Spinal cord (tissue), 10 donors: ENCODE results near the gene IDE. TPM values are rescaled to one million over a fixed set of nuclear protein-coding genes. Genes with fewer than 3 reads are reported as not detected.

Experiments used
- DNase-seq, 6 donors: peaks; one replicate each; pipeline versions ENCODE4 v3.0.0 to v3.0.0-alpha.2; 2013 to 2015; ENCODE audit warnings: low spot score in 6 of 6, low read depth in 4 of 6
- H3K27ac ChIP-seq: one replicate; pipeline ENCODE4 v1.5.1; 2013; ENCODE audit warnings: low read depth, low read length, control low read depth
- H3K27me3 ChIP-seq: one replicate; pipeline ENCODE4 v1.6.1; 2013; ENCODE audit warnings: low read length; ENCODE audit not compliant: control insufficient read depth, insufficient read depth
- H3K36me3 ChIP-seq: one replicate; pipeline ENCODE4 v1.6.1; 2013; ENCODE audit warnings: low read length; ENCODE audit not compliant: control insufficient read depth, insufficient read depth
- H3K4me1 ChIP-seq: one replicate; pipeline ENCODE4 v1.6.1; 2013; ENCODE audit warnings: low read length; ENCODE audit not compliant: control insufficient read depth, insufficient read depth
- H3K4me3 ChIP-seq: one replicate; pipeline ENCODE4 v1.5.1; 2013; ENCODE audit warnings: low read depth, low read length, control low read depth
- H3K9me3 ChIP-seq: one replicate; pipeline ENCODE4 v1.6.1; 2013; ENCODE audit warnings: low read length; ENCODE audit not compliant: control insufficient read depth, insufficient read depth
- WGBS: methylation state at CpG from one replicate; pipeline ENCODE4 v1.1.5; 2013; ENCODE audit warnings: missing lambda C conversion rate; ENCODE audit not compliant: insufficient coverage; 5-methylcytosine and 5-hydroxymethylcytosine counted together
- polyA plus RNA-seq, 2 donors: library from polyadenylated mRNA; unstranded; fragments of 120-200 nt; gene quantifications; one replicate each; pipeline ENCODE4 v1.2.1, GENCODE V29; 2013; ENCODE audit not compliant: insufficient read length in 2 of 2
- total RNA-seq, 2 donors: library from RNA; depleted of rRNA in 1 of 2; stranded (reverse); fragments of 120-200 nt in 1 of 2; fragments of >200 nt in 1 of 2; gene quantifications; one replicate each; pipeline versions ENCODE4 v1.2.3 to v1.2.4, GENCODE V29; 2013 to 2014
- donor health status: healthy.

IDE gene
- total and polyA plus RNA-seq, 4 donors, result 16.0 to 30.1 (median 21.3) TPM

DNA sequence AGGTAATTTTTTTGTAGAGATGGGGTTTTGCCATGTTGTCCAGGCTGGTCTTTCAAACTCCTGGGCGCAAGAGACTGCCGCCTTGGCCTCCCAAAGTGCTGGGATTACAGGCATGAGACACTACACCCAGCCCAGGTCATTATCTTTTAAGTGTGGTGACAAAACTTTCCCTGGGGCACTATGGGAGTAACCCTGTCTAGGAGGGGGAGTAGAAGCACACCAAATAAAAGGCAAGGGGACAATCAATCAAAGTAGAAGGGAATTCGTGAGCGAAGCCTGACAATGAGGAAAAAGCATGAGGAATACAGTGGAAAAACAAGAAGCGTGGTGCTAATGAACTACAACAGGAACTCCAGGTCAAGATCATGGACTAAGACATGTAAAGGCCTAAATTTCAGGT, 31.4 kb downstream of the IDE start:
- Histone ChIP-seq H3K4me3 (no peak overlapping the region), H3K27ac (no peak overlapping the region), H3K9me3 (no peaks in the 10 kb centered on the region), H3K36me3 (no peaks in the 10 kb centered on the region), H3K4me1 (no peaks in the 10 kb centered on the region), H3K27me3 (no peaks in the 10 kb centered on the region)
- 75% methylated on average over 2 of the region's 5 CpGs for WGBS
- DNase-seq, result no peak

DNA sequence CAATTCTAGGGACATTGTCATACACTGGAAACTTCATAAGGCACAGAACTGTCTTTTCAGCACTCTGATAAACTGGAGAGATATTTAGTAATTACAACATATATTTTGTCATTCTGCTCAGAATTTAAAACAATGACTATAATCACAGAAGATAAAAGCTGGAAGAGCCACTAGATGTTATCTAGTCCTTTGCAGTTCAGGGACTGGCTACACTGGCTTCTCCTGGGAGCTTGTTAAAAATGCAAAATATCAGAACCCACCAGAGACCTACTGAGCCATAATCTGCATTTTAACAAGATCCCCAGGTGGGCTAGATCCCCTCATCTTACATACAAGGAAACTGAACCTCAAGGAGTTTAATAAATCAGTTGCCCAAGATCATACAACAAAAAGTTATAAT, 32.3 kb downstream of the IDE start:
- H3K9me3 ChIP-seq, result no peaks in the 10 kb centered on the region
- no peak for DNase-seq
- H3K4me1 ChIP-seq, result no peaks in the 10 kb centered on the region
- H3K36me3 ChIP-seq, result peaks cover 3% of the 10 kb centered on the region
- no peaks in the 10 kb centered on the region for H3K27me3 ChIP-seq
- H3K4me3 ChIP-seq, result no peak overlapping the region
- no peak overlapping the region for H3K27ac ChIP-seq

DNA sequence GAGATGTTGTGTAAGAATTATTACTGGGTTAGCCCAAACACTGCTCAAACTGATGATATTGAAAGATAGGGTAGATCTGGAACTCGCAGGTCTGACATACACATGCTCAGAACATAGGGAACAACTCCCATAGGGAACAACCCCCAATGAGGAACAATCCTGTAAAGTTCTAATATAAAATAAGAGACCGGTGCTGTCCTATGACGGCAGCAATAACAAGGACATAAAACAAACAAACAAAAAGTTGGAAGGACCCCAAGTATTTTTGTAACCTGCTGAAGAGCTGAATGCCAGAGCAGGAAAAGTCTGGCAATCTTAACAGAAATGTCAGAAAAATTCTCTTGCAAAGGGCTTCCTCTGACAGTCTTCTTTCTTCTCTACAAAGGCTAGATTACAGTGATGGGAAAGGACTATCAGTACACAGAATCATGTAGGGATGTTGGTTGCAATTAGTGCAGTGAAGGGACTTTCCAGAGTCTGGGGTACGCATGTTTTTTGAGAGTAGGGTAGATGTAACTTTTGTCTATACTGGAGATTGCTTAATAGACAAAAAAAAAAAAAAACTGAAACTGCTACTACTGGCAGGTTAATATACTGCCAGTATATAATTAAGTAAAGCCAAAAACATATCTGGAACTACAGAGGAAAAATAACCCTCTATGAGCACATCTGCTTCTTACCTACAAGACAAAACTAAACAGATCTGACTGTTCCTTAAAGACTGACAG, 35.5 kb downstream of the IDE start:
- no peaks in the 10 kb centered on the region for H3K9me3 ChIP-seq
- H3K4me1 ChIP-seq, result no peaks in the 10 kb centered on the region
- H3K4me3 ChIP-seq, result no peak overlapping the region
- DNase-seq, result no peak
- H3K27me3 ChIP-seq, result no peaks in the 10 kb centered on the region
- no CpG with 5 or more reads among the region's 4 CpGs for WGBS
- no peak overlapping the region for H3K27ac ChIP-seq
- peaks cover 10% of the 10 kb centered on the region for H3K36me3 ChIP-seq

DNA sequence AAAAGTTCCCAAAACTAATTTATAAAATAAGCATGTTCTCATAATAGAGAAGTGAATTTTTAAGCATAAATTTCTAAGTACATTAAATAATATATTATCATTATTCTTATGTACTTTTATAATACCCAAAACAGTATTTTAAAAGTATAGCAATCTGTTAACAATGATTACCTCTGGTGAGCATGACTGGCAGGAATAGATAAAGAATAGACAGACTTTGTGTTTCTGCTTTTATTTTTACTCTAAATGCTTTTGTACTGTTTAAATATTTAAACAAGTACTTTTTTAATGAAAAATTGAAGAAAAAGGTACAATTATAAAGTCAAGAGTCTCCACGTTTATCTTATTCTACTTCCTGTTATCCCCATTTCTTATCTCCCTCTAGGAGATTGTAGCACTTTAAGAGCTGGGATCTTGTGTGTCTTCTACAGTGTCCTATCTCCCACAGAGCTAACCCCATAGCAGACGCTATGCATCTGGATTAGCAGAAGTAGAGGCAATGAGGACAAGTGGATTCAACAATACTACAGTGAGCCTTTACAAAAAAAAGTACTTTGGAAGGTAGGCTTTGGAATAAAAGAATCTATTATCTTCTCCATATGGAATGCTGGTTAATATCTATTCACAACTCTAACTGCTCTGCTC, 42.9 kb downstream of the IDE start:
- Histone ChIP-seq H3K4me3 (no peak overlapping the region), H3K36me3 (peaks cover 6% of the 10 kb centered on the region), H3K9me3 (no peaks in the 10 kb centered on the region), H3K27me3 (no peaks in the 10 kb centered on the region), H3K4me1 (no peaks in the 10 kb centered on the region), H3K27ac (no peak overlapping the region)
- WGBS, result no CpG with 5 or more reads among the region's 2 CpGs
- DNase-seq, result no peak

DNA sequence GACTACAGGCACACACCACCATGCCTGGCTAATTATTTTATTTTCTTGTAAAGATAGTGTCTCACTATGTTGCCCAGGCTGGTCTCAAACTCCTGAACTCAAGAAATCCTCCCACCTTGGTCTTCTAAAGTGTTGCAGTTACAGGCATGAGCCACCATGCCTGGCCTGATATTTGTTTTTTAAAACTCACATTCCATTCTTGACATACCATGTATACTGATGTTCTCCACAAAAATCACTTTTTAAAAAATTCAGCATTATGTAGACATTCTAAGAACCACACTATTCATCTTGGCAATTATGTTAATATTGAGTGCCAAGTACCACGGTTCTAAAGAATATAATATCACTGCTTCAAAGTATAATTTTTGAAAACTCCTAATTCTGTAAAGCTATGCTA, 43.5 kb downstream of the IDE start:
- H3K36me3 ChIP-seq, result peaks cover 3% of the 10 kb centered on the region
- H3K9me3 ChIP-seq, result no peaks in the 10 kb centered on the region
- no CpG with 5 or more reads among the region's 1 CpG for WGBS
- no peak overlapping the region for H3K4me3 ChIP-seq
- DNase-seq, result no peak
- H3K27ac ChIP-seq, result no peak overlapping the region
- no peaks in the 10 kb centered on the region for H3K4me1 ChIP-seq
- no peaks in the 10 kb centered on the region for H3K27me3 ChIP-seq

DNA sequence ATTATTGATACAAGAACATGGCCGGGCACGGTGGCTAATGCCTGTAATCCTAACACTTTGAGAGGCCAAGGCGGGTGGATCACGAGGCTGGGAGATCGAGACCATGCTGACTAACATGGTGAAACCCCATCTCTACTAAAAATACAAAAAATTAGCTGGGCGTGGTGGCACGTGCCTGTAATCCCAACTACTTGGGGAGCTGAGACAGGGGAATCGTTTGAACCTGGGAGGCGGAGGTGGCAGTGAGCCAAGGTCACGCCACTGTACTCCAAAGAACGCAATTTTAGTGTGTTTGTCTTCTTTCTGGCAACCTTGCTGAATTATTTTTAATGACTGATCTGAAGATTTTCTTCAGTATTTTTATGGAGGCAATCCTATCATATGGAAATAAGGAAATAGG, 46.2 kb downstream of the IDE start:
- peaks cover 3% of the 10 kb centered on the region for H3K36me3 ChIP-seq
- no peak for DNase-seq
- no peaks in the 10 kb centered on the region for H3K27me3 ChIP-seq
- no peaks in the 10 kb centered on the region for H3K4me1 ChIP-seq
- no peak overlapping the region for H3K27ac ChIP-seq
- WGBS, result 81% methylated on average over 4 of the region's 11 CpGs
- no peak overlapping the region for H3K4me3 ChIP-seq
- no peaks in the 10 kb centered on the region for H3K9me3 ChIP-seq

DNA sequence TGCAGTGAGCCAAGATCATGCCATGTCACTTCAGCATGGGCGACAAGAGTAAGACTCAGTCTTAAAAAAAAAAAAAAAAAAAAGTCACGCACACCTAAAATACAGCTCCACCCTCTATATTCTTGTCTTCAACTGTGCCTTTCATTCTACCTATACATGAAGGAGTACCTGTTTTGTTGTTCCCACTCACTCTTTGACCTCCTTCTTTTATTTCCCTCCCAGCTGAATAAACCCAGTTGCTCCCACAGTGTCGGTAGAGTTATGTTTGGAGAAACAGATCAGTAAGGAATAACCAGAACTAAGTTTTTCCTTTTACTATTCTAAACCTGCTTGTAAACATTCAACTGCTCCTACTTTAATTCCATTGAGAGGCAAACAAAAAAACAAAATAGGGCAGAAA, 50.3 kb downstream of the IDE start:
- no peak for DNase-seq
- H3K27ac ChIP-seq, result no peak overlapping the region
- no peaks in the 10 kb centered on the region for H3K4me1 ChIP-seq
- H3K4me3 ChIP-seq, result no peak overlapping the region
- peaks cover 3% of the 10 kb centered on the region for H3K36me3 ChIP-seq
- no CpG with 5 or more reads among the region's 3 CpGs for WGBS
- no peaks in the 10 kb centered on the region for H3K27me3 ChIP-seq
- H3K9me3 ChIP-seq, result no peaks in the 10 kb centered on the region

DNA sequence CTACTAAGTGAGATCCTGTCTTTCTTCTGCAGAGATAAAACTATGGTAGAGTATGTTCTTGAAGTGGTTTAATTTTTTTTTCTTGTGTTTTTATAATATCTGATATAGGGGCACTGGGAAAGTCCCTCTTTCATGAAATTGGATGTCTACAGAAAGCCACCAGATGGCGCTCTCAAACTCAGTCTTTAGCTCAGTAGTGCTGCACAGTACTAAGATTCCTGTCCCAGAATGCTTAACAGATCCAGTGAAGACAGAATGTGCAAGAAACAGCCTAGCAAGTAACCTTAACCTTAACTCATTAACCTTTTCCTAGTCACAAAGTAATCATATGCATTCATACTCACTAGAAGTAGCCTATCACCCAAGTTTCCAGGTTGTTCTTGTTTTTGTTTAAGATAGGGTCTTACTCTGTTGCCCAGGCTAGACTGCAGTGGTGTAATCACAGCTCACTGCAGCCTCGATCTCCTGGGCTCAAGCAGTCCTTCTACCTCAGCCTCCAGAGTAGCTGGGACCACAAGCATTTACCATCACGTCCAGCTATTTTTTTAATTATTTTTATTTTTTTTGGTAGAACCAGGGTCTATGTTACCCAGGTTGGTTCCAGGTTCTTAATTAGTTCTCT, 56.7 kb downstream of the IDE start:
- no peaks in the 10 kb centered on the region for H3K36me3 ChIP-seq
- H3K4me1 ChIP-seq, result no peaks in the 10 kb centered on the region
- no peak overlapping the region for H3K27ac ChIP-seq
- no peaks in the 10 kb centered on the region for H3K27me3 ChIP-seq
- 0% methylated on average over 1 of the region's 3 CpGs for WGBS
- DNase-seq, result peak; percentile 38 to 94 (median 65)
- H3K9me3 ChIP-seq, result no peaks in the 10 kb centered on the region
- no peak overlapping the region for H3K4me3 ChIP-seq

DNA sequence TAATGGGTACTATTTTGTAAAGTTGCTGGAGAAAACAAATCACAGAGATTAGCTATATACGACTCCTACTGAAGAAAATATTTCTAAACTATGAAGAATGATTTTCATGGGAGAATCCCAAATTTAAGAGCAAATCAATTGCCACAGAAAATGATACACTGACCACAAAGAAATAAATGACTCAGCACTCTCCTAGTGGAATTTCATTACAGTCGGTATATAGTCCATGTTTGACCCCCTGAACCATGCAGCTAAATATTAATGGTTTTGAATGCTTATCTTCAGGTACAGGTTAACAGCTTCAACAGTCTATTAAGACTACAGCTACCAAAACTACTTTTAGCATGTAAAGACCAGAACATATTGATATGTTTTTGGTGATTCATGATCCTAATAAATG, 65.0 kb downstream of the IDE start:
- DNase-seq, result no peak
- no peaks in the 10 kb centered on the region for H3K4me1 ChIP-seq
- no peak overlapping the region for H3K4me3 ChIP-seq
- H3K9me3 ChIP-seq, result no peaks in the 10 kb centered on the region
- H3K36me3 ChIP-seq, result peaks cover 9% of the 10 kb centered on the region
- H3K27me3 ChIP-seq, result no peaks in the 10 kb centered on the region
- no peak overlapping the region for H3K27ac ChIP-seq
- no CpG with 5 or more reads among the region's 2 CpGs for WGBS

DNA sequence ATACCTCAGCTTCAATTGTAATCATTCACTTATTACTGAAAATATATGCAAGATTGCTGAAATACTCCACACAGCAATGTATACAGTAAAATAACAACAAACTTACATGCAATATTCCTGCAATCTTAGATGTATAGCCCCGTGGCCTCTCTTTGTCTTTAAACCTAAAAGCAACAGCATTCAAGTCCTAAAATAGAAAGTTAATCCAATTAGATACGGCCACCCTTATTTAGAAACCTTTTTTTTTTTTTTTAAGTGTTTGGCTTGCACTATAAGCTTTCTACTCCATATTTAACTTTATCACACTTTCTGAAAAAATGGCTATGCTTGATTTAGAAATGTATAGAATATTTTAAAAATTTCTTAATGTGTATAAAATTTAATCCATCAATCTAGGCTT, 67.6 kb downstream of the IDE start:
- Histone ChIP-seq H3K27me3 (no peaks in the 10 kb centered on the region), H3K9me3 (no peaks in the 10 kb centered on the region), H3K36me3 (peaks cover 19% of the 10 kb centered on the region), H3K27ac (no peak overlapping the region), H3K4me3 (no peak overlapping the region), H3K4me1 (no peaks in the 10 kb centered on the region)
- DNase-seq, result no peak
- WGBS, result no CpG with 5 or more reads among the region's 2 CpGs
